ENCODE measurements around the gene GNGT1. TPM values are rescaled to one million over a fixed set of nuclear protein-coding genes. Genes with fewer than 3 reads are reported as not detected.

GNGT1 gene
- total RNA-seq, 1 experiment from 2014 or later, result 0.67 TPM

DNA sequence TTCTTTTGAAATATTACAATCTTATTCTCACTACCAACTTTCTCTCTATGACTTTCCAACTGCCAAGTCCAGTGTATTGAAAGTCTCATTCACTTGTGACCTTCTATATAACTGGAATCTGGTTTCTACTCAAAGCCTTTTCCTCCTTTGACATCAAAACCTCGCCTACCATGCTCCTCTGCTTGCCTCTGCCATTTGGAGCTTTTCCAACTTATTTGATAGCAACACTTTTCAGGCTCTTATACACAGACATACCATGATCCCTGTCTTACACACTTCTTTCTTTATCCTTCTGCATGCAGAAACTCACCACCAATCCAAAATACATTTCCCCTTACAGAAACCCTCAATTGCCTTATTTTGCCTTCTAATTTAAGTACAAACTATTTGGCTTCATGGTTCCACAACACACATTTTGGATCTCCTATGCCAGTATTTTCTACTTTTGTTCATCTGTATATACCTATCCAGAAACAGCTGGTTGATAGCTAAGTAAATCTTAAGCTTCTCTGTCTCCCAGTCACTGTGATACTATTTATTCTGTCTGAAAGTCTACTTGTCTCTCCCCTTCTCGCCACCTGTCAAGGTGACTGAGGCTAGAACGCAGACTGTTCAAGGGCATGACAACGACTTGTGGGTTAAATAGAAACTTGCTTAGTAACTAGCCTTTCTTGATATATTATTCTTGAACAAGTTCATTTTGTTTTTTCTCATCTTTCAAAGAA, 37.6 kb downstream of the GNGT1 start:
- no peak for DNase-seq (ENCODE audit: low spot score)

DNA sequence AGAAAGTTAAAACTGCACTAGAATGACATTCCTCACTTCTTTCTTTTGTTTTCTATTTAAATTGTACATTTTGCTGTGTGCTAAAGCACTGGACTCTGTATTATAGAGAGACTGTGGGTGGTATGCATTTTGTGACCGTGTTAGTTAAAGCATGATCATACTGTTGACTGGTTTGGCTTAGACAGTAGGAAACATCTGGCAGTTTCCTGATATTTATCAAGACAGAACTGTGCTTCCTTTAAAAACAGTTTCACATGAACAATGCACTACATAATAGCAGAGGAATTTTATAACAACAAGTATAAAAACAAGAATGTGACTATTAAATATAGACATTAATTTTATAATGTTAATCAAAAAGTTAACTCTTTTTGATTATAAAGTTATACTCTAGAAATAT, 38.3 kb downstream of the GNGT1 start:
- DNase-seq (ENCODE audit: low spot score), result no peak

DNA sequence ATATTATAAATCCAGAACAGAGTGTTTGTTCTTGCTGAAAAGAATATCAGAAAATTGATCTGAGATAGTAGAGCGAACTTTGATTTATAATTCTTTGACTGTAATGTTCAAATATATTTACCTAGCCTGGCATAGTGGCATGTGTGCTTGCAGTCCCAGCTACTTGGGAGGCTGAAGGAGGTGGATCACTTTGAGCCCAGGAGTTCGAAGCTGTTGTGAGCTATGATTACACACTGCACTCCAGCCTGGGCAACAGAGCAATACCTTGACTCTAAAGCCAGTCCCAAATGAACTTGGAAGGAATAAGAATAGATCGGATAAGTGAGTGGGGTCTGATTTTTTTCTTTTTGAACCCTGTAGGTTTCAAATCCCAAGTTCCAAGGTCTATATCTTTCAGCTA, 38.7 kb downstream of the GNGT1 start:
- DNase-seq (ENCODE audit: low spot score), result no peak

DNA sequence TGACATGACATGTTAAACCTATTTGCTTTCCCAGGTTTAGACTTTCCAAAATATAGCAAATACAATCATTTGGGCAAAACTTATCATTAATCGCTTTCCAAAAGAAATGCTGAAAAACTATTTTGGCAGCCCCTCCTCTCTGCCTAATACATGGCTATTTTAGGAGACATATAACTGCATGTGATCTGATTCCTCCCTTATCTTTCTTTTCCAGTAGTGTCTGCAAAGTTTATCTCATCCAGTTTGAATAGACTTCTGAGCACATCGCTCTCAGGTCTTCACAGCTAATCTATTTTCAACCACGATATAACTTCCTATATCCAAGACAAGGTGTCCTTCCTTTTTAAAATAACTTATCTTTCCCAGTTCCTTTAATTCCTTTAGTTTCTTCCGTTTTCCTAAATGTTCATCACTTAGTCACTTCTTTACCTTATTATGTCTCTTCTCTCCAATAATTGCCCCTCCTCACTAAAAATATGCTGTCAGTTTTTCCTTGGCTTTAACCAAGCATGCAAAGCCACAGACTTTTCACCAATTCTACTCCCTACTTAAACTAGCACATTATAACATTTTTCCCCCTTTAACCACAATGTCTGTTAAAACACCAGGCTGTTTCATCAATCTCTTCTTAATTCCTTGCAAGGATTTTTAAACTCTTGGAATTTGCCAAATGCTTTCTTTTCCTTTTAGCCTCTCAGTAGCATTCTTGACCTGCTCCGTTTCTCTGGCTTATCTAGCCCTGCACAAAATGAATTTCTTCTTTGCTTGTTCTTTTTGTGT, 39.6 kb downstream of the GNGT1 start:
- DNase-seq (ENCODE audit: low spot score), result no peak

DNA sequence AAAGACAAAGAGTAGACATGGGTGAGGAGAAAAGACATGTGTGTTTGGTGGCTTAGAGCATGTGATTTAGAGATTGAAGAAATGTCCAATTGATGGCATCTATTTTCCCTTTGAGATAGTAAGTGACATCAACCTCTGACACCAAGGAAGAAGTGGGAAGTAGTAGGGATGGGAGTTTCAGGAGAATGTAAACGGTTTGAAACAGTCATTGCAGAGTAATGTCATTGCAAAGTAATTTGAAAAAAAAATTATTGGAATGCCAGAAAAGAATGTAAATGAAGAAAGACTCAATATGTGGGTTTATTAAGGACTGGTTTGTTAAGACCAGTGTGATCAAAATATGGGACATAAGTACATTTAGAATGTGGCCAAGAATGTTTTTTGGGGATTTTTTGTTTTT, 41.7 kb downstream of the GNGT1 start:
- DNase-seq (ENCODE audit: low spot score), result no peak

DNA sequence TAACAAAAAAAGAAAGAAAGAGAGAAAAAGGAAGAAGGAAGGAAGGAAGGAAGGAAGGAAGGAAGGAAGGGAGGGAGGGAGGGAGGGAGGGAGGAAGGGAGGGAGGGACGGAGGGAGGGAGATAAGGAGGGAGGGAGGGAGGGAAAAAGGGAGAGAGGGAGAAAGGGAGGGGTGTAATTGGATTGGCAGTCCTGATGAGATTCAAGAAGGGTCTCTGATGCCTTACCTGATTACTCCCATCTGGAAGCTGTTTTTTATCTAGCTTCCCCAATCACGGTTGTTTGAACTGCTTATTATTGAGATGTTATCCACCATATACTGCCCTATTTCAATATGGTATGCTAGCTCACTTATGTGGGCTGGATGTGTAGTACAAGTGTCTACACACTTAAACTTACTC, 42.5 kb downstream of the GNGT1 start:
- DNase-seq (ENCODE audit: low spot score), result no peak

DNA sequence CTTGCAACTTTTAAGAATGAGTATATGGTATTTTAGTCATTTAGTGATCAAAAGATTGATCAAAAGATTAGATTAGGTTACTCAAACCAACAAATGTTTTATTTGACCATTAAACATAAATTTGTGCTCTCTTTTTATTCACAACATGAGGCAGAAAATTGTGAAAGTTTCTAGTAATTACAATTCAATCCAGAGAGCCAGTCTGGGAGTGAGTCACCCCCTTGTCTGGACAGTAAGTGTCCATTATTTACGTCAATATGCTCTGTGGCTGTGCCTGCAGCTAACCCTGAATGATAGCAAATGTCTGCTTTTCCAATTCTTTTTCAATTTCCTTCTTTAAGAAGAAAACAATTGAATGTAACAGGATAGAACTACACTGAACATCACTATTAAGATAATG, 43.1 kb downstream of the GNGT1 start:
- peak; percentile 55 for DNase-seq (ENCODE audit: low spot score)

DNA sequence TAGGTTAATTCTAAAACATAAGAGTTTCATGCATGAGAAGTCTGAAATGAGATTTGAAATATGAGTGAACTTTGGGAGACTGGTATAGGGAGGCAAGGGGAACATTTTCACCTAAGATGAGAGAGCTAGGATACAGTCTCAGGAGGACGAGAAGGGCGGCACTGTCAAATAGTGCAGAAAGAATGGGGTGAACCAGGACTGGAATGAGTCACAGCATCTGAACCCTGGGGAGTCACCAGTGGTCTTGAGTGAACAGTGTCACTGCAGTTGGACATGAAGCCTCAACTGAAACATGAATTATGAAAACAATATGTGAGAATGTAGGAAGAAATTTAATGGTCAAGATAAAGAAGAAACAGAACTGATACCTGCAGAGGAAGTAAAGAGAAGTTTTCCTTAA, 48.9 kb downstream of the GNGT1 start:
- no peak for DNase-seq (ENCODE audit: low spot score)

DNA sequence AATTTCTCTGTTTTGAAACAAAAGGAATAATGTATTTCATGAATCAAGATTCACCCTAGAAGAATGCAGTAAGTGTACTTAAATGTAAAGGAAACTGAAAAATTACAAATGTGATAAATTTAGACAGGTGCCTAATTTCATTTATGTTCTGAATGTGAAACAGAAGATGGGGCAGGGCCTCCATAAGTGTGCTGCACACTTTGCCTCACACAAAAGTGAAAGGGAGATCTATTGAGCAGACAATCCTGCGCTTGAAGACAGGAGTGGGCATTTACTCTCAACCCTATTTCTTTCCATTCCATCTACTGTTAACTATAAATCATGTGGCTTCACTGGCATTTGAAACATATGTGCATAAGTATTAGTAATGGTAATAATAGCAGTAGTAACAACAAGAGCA, 51.4 kb downstream of the GNGT1 start:
- no peak for DNase-seq (ENCODE audit: low spot score)

DNA sequence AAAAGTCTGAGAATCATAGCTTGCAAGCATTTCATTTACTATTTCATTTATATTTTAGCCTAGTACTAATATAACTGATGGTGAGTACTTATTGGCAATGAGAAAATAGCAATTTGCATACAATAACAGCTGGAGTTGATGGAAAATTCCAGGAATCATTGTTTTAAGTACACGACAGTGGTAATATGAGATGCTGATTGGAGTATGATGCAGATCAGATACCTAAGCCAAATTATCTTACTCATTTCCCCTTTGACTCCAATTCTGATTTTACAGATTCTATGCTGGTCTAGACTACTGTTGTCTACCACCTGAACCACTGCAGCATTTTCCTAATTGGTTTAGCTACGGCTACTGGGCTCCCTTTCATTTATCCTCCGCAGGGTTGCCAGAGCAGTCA, 51.8 kb downstream of the GNGT1 start:
- DNase-seq (ENCODE audit: low spot score), result no peak

DNA sequence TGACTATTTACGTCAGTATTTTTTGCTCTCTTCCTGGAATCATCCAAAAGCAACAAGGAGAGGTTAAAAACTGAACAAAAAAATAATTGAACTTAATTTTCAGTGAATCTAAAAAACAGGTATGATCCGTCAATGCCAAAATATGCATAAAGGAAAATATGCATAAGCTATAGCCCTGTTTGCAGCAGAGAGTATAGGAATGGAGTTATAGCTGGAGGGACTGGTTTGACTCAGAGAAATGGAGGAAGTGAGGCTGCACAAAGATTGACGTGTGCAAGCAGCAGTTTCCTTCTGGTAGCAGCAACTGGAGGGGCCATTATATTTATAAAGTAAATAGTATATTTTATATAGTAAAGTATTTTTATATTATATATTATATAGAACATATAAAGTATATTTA, 52.3 kb downstream of the GNGT1 start:
- no peak for DNase-seq (ENCODE audit: low spot score)

Other genes starting within 250 kb of the GNGT1 start
- 6.2 and 6.5 TPM in 2 replicates for gene TFPI2, start 15.8 kb upstream of the GNGT1 start, total RNA-seq (2014; rRNA removed; shearing (Covaris generic))
- 24.1 and 27.9 TPM in 2 replicates for gene GNG11, start 15.2 kb downstream of the GNGT1 start, total RNA-seq (2014; rRNA removed; shearing (Covaris generic))
- 53.1 and 62.2 TPM in 2 replicates for gene BET1, start 97.8 kb downstream of the GNGT1 start, total RNA-seq (2014; rRNA removed; shearing (Covaris generic))